ENCODE results near the gene SRSF3. TPM values are rescaled to one million over a fixed set of nuclear protein-coding genes. Genes with fewer than 3 reads are reported as not detected.

Gene SRSF3
- polyA plus RNA-seq, 1 experiment = 177 TPM

DNA sequence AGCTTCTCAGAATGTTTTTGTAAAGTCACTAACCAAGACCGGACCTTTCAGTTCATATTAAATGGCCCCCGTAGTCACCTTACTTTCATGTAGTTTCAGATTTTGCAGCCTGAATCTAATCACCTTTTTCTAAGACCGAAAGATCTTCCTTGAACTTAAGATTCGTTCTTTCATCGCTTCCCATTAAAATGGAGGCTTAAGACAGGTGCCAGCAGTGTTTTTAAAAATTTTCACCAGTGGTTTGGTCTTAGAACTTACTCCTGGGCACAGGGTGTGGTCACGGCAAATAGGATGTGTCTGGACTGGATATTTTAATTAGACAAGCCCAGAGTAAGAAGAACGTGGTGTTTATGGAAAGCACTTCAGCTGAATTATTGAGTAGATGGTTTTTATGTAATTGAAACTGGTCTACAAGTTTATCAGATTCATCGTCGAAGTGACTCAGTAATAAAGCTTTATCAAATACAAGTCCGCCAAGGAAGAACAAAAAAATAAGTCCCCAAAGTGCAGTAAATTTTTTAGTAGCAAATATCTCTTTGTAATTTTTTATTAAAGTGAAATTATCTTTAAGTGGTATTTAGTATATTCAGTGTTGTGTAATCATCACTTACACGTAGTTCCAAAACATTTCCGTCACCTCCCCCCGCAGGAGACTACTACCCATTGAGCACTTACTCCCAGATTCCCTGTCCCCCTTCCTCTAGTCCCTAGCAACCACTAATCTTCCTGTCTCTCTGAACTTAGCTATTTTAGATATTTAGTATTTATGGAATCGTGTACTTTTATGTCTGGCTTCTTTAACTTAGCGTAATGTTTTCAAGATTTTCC is 868 bp downstream of the SRSF3 start:
- Histone ChIP-seq H3K27me3 (ENCODE audit: control insufficient read depth, insufficient read depth, low read length) (no peaks in the 10 kb centered on the region), H3K4me3 (ENCODE audit: low read depth, low read length) (peak overlapping the region; percentile 90), H3K36me3 (ENCODE audit: control insufficient read depth, insufficient read depth, low read length) (peaks cover 19% of the 10 kb centered on the region)
- no peak for DNase-seq (ENCODE audit: low read depth)
- TF ChIP-seq, protein P1, sequence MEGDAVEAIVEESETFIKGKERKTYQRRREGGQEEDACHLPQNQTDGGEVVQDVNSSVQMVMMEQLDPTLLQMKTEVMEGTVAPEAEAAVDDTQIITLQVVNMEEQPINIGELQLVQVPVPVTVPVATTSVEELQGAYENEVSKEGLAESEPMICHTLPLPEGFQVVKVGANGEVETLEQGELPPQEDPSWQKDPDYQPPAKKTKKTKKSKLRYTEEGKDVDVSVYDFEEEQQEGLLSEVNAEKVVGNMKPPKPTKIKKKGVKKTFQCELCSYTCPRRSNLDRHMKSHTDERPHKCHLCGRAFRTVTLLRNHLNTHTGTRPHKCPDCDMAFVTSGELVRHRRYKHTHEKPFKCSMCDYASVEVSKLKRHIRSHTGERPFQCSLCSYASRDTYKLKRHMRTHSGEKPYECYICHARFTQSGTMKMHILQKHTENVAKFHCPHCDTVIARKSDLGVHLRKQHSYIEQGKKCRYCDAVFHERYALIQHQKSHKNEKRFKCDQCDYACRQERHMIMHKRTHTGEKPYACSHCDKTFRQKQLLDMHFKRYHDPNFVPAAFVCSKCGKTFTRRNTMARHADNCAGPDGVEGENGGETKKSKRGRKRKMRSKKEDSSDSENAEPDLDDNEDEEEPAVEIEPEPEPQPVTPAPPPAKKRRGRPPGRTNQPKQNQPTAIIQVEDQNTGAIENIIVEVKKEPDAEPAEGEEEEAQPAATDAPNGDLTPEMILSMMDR (IDR thresholded peaks at IDR 0.05; ENCODE audit: insufficient read depth, low read depth, low read length) = no peak
- ChIA-PET POLR2A (no interaction called here), CTCF (interaction anchor here (0.8 to 1.0 kb wide), 3 partner anchors 9 to 83 kb away, joined by 3 read pairs; partner anchors contain the start of gene CDKN1A)

DNA sequence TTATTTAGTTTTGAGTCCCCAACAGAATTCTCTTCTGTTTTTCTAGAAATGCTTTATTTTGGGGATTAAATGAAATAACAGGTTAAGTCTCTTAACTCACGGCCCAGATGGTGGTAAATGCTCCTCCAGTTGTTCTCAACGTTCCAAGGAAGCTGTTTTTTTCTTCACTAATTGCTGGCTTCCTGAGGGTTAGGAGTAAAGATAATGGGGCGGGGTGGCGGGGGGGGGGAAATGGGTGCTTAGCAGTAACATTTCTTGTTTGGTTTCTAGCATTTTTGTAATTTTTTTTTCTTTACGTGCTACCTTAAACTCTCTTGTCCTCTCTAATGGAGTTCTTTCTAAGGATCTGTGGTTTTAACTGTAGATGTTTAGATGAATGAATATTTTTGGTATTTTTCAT is 2.2 kb downstream of the SRSF3 start:
- ChIA-PET CTCF (interaction anchor here (1.0 kb wide), 1 partner anchor 28 kb away, joined by 7 read pairs; no protein-coding TSS in a partner anchor), POLR2A (interaction anchor here (0.7 to 0.9 kb wide), 3 partner anchors 11 to 646 kb away, joined by 3 to 5 read pairs (median 4); no protein-coding TSS in a partner anchor)
- Histone ChIP-seq H3K27me3 (ENCODE audit: control insufficient read depth, insufficient read depth, low read length) (no peaks in the 10 kb centered on the region), H3K4me3 (ENCODE audit: low read depth, low read length) (peak overlapping the region; percentile 90), H3K36me3 (ENCODE audit: control insufficient read depth, insufficient read depth, low read length) (peaks cover 23% of the 10 kb centered on the region)
- TF ChIP-seq, protein P1 (IDR thresholded peaks at IDR 0.05; ENCODE audit: insufficient read depth, low read depth, low read length) = no peak
- DNase-seq (ENCODE audit: low read depth) = no peak

DNA sequence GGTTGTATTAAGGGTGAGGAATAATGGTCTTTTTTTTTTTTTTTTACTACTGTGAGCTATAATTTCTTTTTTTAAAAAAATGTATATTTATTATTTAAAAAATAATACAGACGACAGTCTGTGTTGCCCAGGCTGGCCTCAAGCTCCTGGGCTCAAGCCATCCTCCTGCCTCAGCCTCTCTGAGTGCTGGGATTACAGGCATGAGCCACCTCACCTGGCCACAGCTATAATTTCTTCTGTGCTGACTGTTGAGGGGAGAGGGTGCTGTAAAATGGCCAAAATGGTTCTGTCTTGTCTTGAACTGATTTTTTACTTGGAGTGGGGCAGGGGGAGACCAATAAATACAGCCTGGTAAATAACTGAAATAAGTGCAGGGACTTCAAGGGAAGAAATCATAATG is 3.6 kb downstream of the SRSF3 start:
- TF ChIP-seq, protein P1 (IDR thresholded peaks at IDR 0.05; ENCODE audit: insufficient read depth, low read depth, low read length) = no peak
- ChIA-PET CTCF (interaction anchor here (1.3 to 1.4 kb wide), 2 partner anchors 17 to 26 kb away, joined by 3 to 5 read pairs; no protein-coding TSS in a partner anchor), POLR2A (interaction anchor here (0.6 to 1.3 kb wide), 5 partner anchors 9 to 153 kb away, joined by 3 to 24 read pairs (median 7); no protein-coding TSS in a partner anchor)
- no peaks in the 10 kb centered on the region for H3K27me3 ChIP-seq (ENCODE audit: control insufficient read depth, insufficient read depth, low read length)
- peaks cover 26% of the 10 kb centered on the region for H3K36me3 ChIP-seq (ENCODE audit: control insufficient read depth, insufficient read depth, low read length)
- H3K4me3 ChIP-seq (ENCODE audit: low read depth, low read length) = peak overlapping the region; percentile 90
- DNase-seq (ENCODE audit: low read depth) = no peak

DNA sequence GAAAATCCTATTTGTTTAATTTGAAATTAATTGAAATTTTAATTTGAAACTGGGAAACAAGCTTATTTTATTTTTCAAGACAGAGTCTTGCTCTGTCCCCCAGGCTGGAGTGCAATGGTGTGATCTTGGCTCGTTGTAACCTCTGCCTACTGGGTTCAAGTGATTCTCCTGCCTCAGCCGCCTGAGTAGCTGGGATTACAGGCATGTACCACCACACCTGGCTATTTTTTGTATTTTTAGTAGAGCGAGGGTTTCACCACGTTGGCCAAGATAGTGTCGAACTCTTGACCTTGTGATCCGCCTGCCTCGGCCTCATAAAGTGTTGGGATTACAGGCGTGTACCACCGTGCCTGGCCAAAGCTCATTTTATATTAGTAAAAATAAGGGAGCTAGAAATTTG is 4.2 kb downstream of the SRSF3 start:
- Histone ChIP-seq H3K27me3 (ENCODE audit: control insufficient read depth, insufficient read depth, low read length) (no peaks in the 10 kb centered on the region), H3K4me3 (ENCODE audit: low read depth, low read length) (peak overlapping the region; percentile 90), H3K36me3 (ENCODE audit: control insufficient read depth, insufficient read depth, low read length) (peaks cover 27% of the 10 kb centered on the region)
- ChIA-PET CTCF (interaction anchor here (1.3 to 1.4 kb wide), 2 partner anchors 17 to 26 kb away, joined by 3 to 5 read pairs; no protein-coding TSS in a partner anchor), POLR2A (interaction anchor here (0.5 to 1.3 kb wide), 3 partner anchors 8 to 153 kb away, joined by 4 to 24 read pairs (median 11); no protein-coding TSS in a partner anchor)
- DNase-seq (ENCODE audit: low read depth) = no peak
- TF ChIP-seq, protein P1 (IDR thresholded peaks at IDR 0.05; ENCODE audit: insufficient read depth, low read depth, low read length) = no peak

DNA sequence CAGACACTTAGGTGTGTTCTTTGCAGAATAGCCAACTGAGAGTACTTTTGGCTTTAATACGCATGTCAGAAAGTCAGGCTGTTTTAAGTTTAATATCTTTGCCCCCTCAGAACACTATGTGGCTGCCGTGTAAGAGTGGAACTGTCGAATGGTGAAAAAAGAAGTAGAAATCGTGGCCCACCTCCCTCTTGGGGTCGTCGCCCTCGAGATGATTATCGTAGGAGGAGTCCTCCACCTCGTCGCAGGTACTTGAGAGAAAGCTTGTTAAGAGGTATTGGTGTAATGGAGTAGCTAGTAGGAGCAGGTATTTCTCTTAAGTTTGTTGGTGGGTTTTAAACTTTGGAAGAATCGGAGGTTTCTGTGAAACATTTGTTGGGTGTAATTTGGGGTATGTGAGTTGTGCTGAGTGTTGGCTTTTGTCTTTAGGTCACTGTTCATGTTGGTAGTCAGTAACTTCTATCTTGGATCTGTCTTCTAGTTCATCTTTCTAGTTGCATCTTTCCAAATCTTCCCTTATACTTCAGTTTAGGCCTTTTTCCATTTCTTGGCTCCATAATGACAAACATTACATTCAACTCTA is 4.7 kb downstream of the SRSF3 start:
- H3K27me3 ChIP-seq (ENCODE audit: control insufficient read depth, insufficient read depth, low read length) = no peaks in the 10 kb centered on the region
- H3K4me3 ChIP-seq (ENCODE audit: low read depth, low read length) = peak overlapping the region; percentile 90
- TF ChIP-seq, protein P1 (IDR thresholded peaks at IDR 0.05; ENCODE audit: insufficient read depth, low read depth, low read length) = no peak
- ChIA-PET CTCF (interaction anchor here (1.3 to 1.4 kb wide), 2 partner anchors 16 to 25 kb away, joined by 3 to 5 read pairs; no protein-coding TSS in a partner anchor), POLR2A (interaction anchor here (0.5 to 1.3 kb wide), 2 partner anchors 8 to 19 kb away, joined by 4 to 24 read pairs; no protein-coding TSS in a partner anchor)
- H3K36me3 ChIP-seq (ENCODE audit: control insufficient read depth, insufficient read depth, low read length) = peaks cover 30% of the 10 kb centered on the region
- no peak for DNase-seq (ENCODE audit: low read depth)
